CD4-positive, alpha-beta T cell (primary cell): ENCODE measurements around the gene FABP7. TPM values are rescaled to one million over a fixed set of nuclear protein-coding genes. Genes with fewer than 3 reads are reported as not detected.

Experiments
- ATAC-seq: fragments of 200-7000 bp; cut with Tn5 transposase; one replicate; pipeline ENCODE4 v1.10.0; 2022; ENCODE audit warnings: mild to moderate bottlenecking; ENCODE audit not compliant: poor library complexity
- CTCF ChIA-PET: fragments of 350-600 bp; sonication (Branson Sonifier 250); formaldehyde crosslinking; loops from one replicate; lab custom pipeline; 2021; ENCODE audit warnings: antibody characterized with exemption, inconsistent platforms; lab: Charles Lee
- POLR2A ChIA-PET: fragments of 350-600 bp; sonication (Branson Sonifier 250); formaldehyde crosslinking; loops from one replicate; lab custom pipeline; 2021; ENCODE audit warnings: antibody characterized with exemption, inconsistent platforms; lab: Charles Lee
- DNase-seq, 14 experiments: peaks; one replicate each; pipeline ENCODE4 v3.0.0-alpha.2; 2013 to 2020; ENCODE audit warnings: mixed read lengths in 2 of 14
- H3K27ac ChIP-seq, 2 donors: one replicate each; pipeline versions ENCODE4 v1.5.1 to v1.7.0; 2013; ENCODE audit warnings: low read length in 2 of 2, low read depth in 1 of 2, mild to moderate bottlenecking in 1 of 2
- H3K27me3 ChIP-seq, 2 experiments: 1 replicate in 1 of 2; 2 replicates in 1 of 2; pipeline versions ENCODE4 v1.6.1 to v1.7.0; 2013; ENCODE audit warnings: low read length in 2 of 2, control low read depth in 1 of 2, mild to moderate bottlenecking in 1 of 2, moderate library complexity in 1 of 2; ENCODE audit not compliant: insufficient read depth in 2 of 2, control insufficient read depth in 1 of 2
- H3K36me3 ChIP-seq: one replicate; pipeline ENCODE4 v1.6.1; 2013; ENCODE audit warnings: low read length, control low read depth; ENCODE audit not compliant: insufficient read depth
- H3K4me1 ChIP-seq: one replicate; pipeline ENCODE4 v1.6.1; 2013; ENCODE audit warnings: low read length, control low read depth; ENCODE audit not compliant: insufficient read depth
- H3K4me3 ChIP-seq: one replicate; pipeline ENCODE4 v1.5.1; 2013; ENCODE audit warnings: mild to moderate bottlenecking, low read length, moderate library complexity
- H3K9me3 ChIP-seq, 2 experiments: 1 replicate in 1 of 2; 2 replicates in 1 of 2; pipeline versions ENCODE4 v1.6.1 to v1.7.0; 2013; ENCODE audit warnings: low read length in 2 of 2, mild to moderate bottlenecking in 2 of 2, control low read depth in 1 of 2, moderate library complexity in 1 of 2; ENCODE audit not compliant: control insufficient read depth in 1 of 2, insufficient read depth in 1 of 2
- H3K27ac Mint-ChIP-seq: one replicate; pipeline ENCODE4 v1.8.0; 2020; ENCODE audit warnings: mixed read lengths
- H3K27me3 Mint-ChIP-seq: one replicate; pipeline ENCODE4 v1.8.0; 2021; ENCODE audit warnings: mixed read lengths
- H3K36me3 Mint-ChIP-seq: one replicate; pipeline ENCODE4 v1.8.0; 2021; ENCODE audit warnings: low read depth, mixed read lengths
- H3K4me1 Mint-ChIP-seq: one replicate; pipeline ENCODE4 v1.8.0; 2021; ENCODE audit warnings: low read depth, mixed read lengths
- H3K4me3 Mint-ChIP-seq: one replicate; pipeline ENCODE4 v1.8.0; 2020; ENCODE audit warnings: mild to moderate bottlenecking, mixed read lengths
- H3K9me3 Mint-ChIP-seq: one replicate; pipeline ENCODE4 v1.8.0; 2020; ENCODE audit warnings: mixed read lengths
- CTCF ChIP-seq: fragments of 200-600 bp; IDR thresholded peaks from one replicate; pipeline ENCODE4 v1.8.0; 2022; ENCODE audit warnings: antibody characterized with exemption, mild to moderate bottlenecking
- intact Hi-C, 2 experiments: fragments of 100-400 bp; cut with DNase I in 1 of 2; cut with micrococcal nuclease in 1 of 2; formaldehyde crosslinking; loops; one replicate each; pipeline versions ENCODE4 v1.15.1 to v1.9.0; 2023 to 2025; cut with DNase I, micrococcal nuclease
- total RNA-seq, 174 experiments: library from RNA in 2 of 174; stranded (reverse) in 2 of 174; gene quantifications; one replicate each; pipeline ENCODE4 v1.2.3 and lab custom pipeline; 2021 to 2026

Gene FABP7
- total RNA-seq, 2 experiments from 2014 or later: not detected

- Histone ChIP-seq H3K9me3 (no peaks in the 10 kb centered on the region), H3K27ac (no peak overlapping the region), H3K4me1 (peaks cover 8% of the 10 kb centered on the region), H3K36me3 (no peaks in the 10 kb centered on the region), H3K4me3 (no peak overlapping the region), H3K27me3 (peaks cover 21 to 34% of the 10 kb centered on the region in 2 experiments)
- Mint-ChIP-seq H3K36me3 (no peaks in the 10 kb centered on the region), H3K27me3 (peaks cover 52% of the 10 kb centered on the region), H3K4me1 (peaks cover 16% of the 10 kb centered on the region), H3K4me3 (no peak overlapping the region), H3K9me3 (no peaks in the 10 kb centered on the region), H3K27ac (no peak overlapping the region)
- no peak for ATAC-seq
- ChIA-PET POLR2A (no interaction called here), CTCF (no interaction called here)
- no peak for TF ChIP-seq CTCF
- DNase-seq: no peak
- intact Hi-C loops: no loop called here
Observed at GRCh38 chr6:122792766-122793165, 13.2 kb downstream of the FABP7 start.

- intact Hi-C loops: no loop called here
- ChIA-PET CTCF (no interaction called here), POLR2A (no interaction called here)
- Histone ChIP-seq H3K36me3 (no peaks in the 10 kb centered on the region), H3K4me1 (no peaks in the 10 kb centered on the region), H3K27me3 (no peaks in the 10 kb centered on the region), H3K9me3 (no peaks in the 10 kb centered on the region), H3K27ac (no peak overlapping the region), H3K4me3 (no peak overlapping the region)
- Mint-ChIP-seq H3K9me3 (no peaks in the 10 kb centered on the region), H3K4me3 (no peak overlapping the region), H3K36me3 (no peaks in the 10 kb centered on the region), H3K27me3 (peaks cover 12% of the 10 kb centered on the region), H3K27ac (no peak overlapping the region), H3K4me1 (no peaks in the 10 kb centered on the region)
- ATAC-seq (no peak), DNase-seq (no peak)
- TF ChIP-seq CTCF: no peak
Observed at GRCh38 chr6:122797537-122797936, 18.0 kb downstream of the FABP7 start.

GRCh38 chr6:122798099-122798641 lies 18.7 kb downstream of the FABP7 start:
- H3K4me1 Mint-ChIP-seq: no peaks in the 10 kb centered on the region
- H3K27ac Mint-ChIP-seq: no peak overlapping the region
- TF ChIP-seq CTCF: no peak
- no peak overlapping the region for H3K4me3 Mint-ChIP-seq
- H3K27me3 Mint-ChIP-seq: peaks cover 6% of the 10 kb centered on the region
- no peaks in the 10 kb centered on the region for H3K27me3 ChIP-seq
- intact Hi-C loops: no loop called here
- H3K9me3 Mint-ChIP-seq: no peaks in the 10 kb centered on the region
- no peak overlapping the region for H3K27ac ChIP-seq
- no peaks in the 10 kb centered on the region for H3K9me3 ChIP-seq
- ATAC-seq (no peak), DNase-seq (no peak)
- H3K4me1 ChIP-seq: no peaks in the 10 kb centered on the region
- CTCF ChIA-PET: no interaction called here
- no peak overlapping the region for H3K4me3 ChIP-seq
- H3K36me3 Mint-ChIP-seq: no peaks in the 10 kb centered on the region
- POLR2A ChIA-PET: no interaction called here
- no peaks in the 10 kb centered on the region for H3K36me3 ChIP-seq
